ENCODE measurements around the gene PRPSAP2. TPM values are rescaled to one million over a fixed set of nuclear protein-coding genes. Genes with fewer than 3 reads are reported as not detected.

The PRPSAP2 gene
- total and polyA plus RNA-seq, 2 of the 8 experiments (the other 6 are each of a cell fraction or from before 2014, with no cell fraction given), result 28.7 to 50.5 TPM

DNA sequence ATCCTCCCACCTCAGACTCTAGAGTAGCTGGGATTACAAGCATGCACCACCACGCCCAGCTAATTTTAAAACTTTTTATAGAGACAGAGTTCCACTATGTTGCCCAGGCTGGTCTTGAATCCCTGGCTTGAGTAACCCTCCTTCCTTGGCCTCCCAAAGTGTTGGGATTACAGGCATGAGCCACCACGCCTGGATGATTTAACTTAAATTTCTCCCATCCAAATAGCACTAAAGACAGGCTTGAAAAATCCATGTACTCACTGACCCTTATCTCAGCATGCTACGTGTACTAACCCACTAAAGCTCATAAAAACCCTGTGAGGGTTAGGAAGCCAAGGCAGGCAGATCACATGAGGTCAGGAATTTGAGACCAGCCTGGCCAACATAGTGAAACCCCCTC is 98.7 kb downstream of the PRPSAP2 start:
- H2BK12ac ChIP-seq (ENCODE audit: low read depth, low read length), result no peak overlapping the region
- H2AK5ac ChIP-seq (ENCODE audit: low read depth, low read length), result no peak overlapping the region
- 85% methylated on average over 3 of the region's 3 CpGs; no CpG with 5 or more reads in 1 of the 2 experiments for WGBS, 2 experiments (ENCODE audit: extremely low coverage in 1 of 2, insufficient coverage in 1 of 2, insufficient read length in 1 of 2, insufficient replicate concordance in 2 of 2, low coverage in 1 of 2, low lambda C conversion rate in 2 of 2, missing lambda C conversion rate in 1 of 2)
- no peaks in the 10 kb centered on the region for H3K79me2 ChIP-seq (ENCODE audit: control insufficient read depth in 1 of 2, insufficient read depth in 2 of 2, low read length in 2 of 2)
- no peaks in the 10 kb centered on the region for H3K27me3 ChIP-seq (replicated peaks in 1 of 4; ENCODE audit: control insufficient read depth in 3 of 4, extremely low read depth in 1 of 4, insufficient read depth in 3 of 4, low read length in 3 of 4)
- H3K9me3 ChIP-seq (ENCODE audit: insufficient read depth in 2 of 2, low read depth in 1 of 2, low read length in 1 of 2), result no peaks in the 10 kb centered on the region
- TF ChIP-seq TCF12 (IDR thresholded peaks at IDR 0.05; ENCODE audit: low read depth, low read length) (no peak), NANOG (IDR thresholded peaks at IDR 0.05; ENCODE audit: insufficient read depth, low read depth, low read length, poor library complexity, severe bottlenecking) (no peak), SP4 (IDR thresholded peaks at IDR 0.05; ENCODE audit: low read length) (no peak), ATF3 (IDR thresholded peaks at IDR 0.05; ENCODE audit: insufficient read depth, low read depth, low read length) (no peak), EZH2 (IDR thresholded peaks at IDR 0.05; ENCODE audit: low read depth, low read length, severe bottlenecking) (no peak), KDM5A (IDR thresholded peaks at IDR 0.05; ENCODE audit: low read length) (no peak), CHD1 (IDR thresholded peaks at IDR 0.05; ENCODE audit: low read depth, low read length) (no peak), SP1 (IDR thresholded peaks at IDR 0.05; ENCODE audit: low read depth, low read length) (no peak), KDM4A (IDR thresholded peaks at IDR 0.05; ENCODE audit: low read depth, low read length, severe bottlenecking) (no peak), PHF8 (conservative IDR thresholded peaks at IDR 0.05; ENCODE audit: low read depth, low read length) (no peak)
- no peaks in the 10 kb centered on the region for H4K20me1 ChIP-seq (replicated peaks in 1 of 2; ENCODE audit: control insufficient read depth in 1 of 2, insufficient read depth in 2 of 2, low read length in 2 of 2)
- ChIA-PET CTCF (ENCODE audit: partially characterized antibody) (interaction anchor here (1.5 to 1.7 kb wide), 2 partner anchors 13 to 39 kb away, joined by 3 to 4 read pairs; no protein-coding TSS in a partner anchor), POLR2A (ENCODE audit: partially characterized antibody) (no interaction called here)
- H3K4me2 ChIP-seq (ENCODE audit: insufficient read depth in 1 of 2, low read depth in 2 of 2, low read length in 2 of 2), result no peak overlapping the region
- DNase-seq (ENCODE audit: low read depth in 1 of 2, low spot score in 2 of 2), result no peak
- H3K23me2 ChIP-seq (ENCODE audit: low read depth, low read length), result no peaks in the 10 kb centered on the region
- H3K27ac ChIP-seq (ENCODE audit: low read depth, low read length), result no peak overlapping the region
- no peak overlapping the region for H2BK5ac ChIP-seq (ENCODE audit: low read depth, low read length)
- no peak for FAIRE-seq
- no peaks in the 10 kb centered on the region for H3K79me1 ChIP-seq (ENCODE audit: low read depth, low read length)
- H4K8ac ChIP-seq (ENCODE audit: extremely low read depth, insufficient read depth, low read length), result no peak overlapping the region
- H2BK20ac ChIP-seq (ENCODE audit: low read length), result no peak overlapping the region
- no peak overlapping the region for H3K23ac ChIP-seq (ENCODE audit: insufficient read length)
- no peak overlapping the region for H3K56ac ChIP-seq (replicated peaks; ENCODE audit: insufficient read length, low read depth, low read length)
- no peak overlapping the region for H3K9ac ChIP-seq (replicated peaks in 1 of 4; ENCODE audit: extremely low read depth in 1 of 4, low read depth in 3 of 4, low read length in 3 of 4)
- H3K4me1 ChIP-seq (replicated peaks in 1 of 4; ENCODE audit: control insufficient read depth in 3 of 4, insufficient read depth in 4 of 4, low read length in 3 of 4), result peaks cover 0 to 3% (median 0%) of the 10 kb centered on the region in 4 experiments; a peak in 1 of 7 replicates
- H3K18ac ChIP-seq (ENCODE audit: extremely low read depth, low read length), result no peak overlapping the region
- H2AFZ ChIP-seq (ENCODE audit: low read length), result no peak overlapping the region
- no peak overlapping the region for H3K4me3 ChIP-seq (ENCODE audit: extremely low read depth in 1 of 4, insufficient read depth in 2 of 4, low read depth in 3 of 4, low read length in 4 of 4)
- no peak overlapping the region for H4K91ac ChIP-seq (replicated peaks; ENCODE audit: insufficient read length, low read length)
- no peak overlapping the region for H2BK15ac ChIP-seq (ENCODE audit: low read length)
- H3K36me3 ChIP-seq (ENCODE audit: control insufficient read depth in 2 of 4, insufficient read depth in 4 of 4, low read length in 3 of 4), result no peaks in the 10 kb centered on the region
- H4K5ac ChIP-seq (ENCODE audit: insufficient read length, low read depth, low read length), result no peak overlapping the region
- no peak overlapping the region for H3K14ac ChIP-seq (ENCODE audit: insufficient read length)
- H3K4ac ChIP-seq (replicated peaks; ENCODE audit: insufficient read length, low read depth, low read length), result no peak overlapping the region
- no peak overlapping the region for H2BK120ac ChIP-seq (replicated peaks; ENCODE audit: low read depth, low read length)

Measured in H1 (cell line).